HG02642 (cell line): ENCODE data around the gene PLXNB2.

Experiments used
- ATAC-seq: cut with Tn5 transposase; IDR thresholded peaks from one replicate; pipeline ENCODE4 v1.9.1; 2021; ENCODE audit warnings: mild to moderate bottlenecking; ENCODE audit not compliant: unreplicated experiment, poor library complexity

Gene PLXNB2

DNA sequence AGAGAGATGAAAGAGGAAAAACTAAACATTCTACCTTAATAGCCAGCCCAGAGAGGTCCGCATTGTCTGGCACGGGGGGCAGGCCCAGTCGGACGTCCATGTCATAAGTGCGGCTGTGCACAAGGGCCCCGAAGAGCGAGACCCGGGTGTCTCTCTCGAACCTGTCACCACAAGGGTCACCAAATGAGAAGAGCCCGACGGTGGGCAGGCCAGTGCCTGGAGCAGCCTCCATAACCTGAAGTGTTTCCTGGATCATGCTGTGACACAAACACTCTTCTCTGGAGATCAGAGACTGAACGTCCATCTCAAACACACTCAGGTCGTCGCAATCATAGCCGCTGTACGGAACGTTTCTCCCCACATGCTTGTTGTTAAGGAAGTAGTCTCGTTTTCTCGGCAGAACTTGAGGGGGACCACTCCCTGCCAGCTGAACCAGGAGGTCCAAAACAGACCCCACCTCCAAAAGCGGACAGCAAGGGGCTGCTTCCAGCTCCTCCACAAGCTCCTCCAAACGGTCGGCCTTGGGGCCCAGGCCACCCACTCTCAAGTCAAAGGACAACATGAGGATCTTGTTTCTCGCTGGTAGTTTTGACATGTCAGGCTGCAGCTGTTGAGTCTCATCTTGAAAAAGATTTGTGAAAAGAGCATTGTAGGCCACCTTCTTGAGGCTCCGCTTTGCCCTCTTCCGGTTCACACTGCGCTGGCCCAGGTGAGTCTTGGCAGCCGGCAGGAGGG lies 63.6 kb downstream of the PLXNB2 start:
- ATAC-seq, result no peak

- ATAC-seq, result no peak
These were observed 65.0 kb downstream of the PLXNB2 start for GRCh38 chr22:50242406-50242949.

GRCh38 chr22:50238755-50239154 lies 68.7 kb downstream of the PLXNB2 start:
- no peak for ATAC-seq

- ATAC-seq, result no peak
These were observed 70.6 kb downstream of the PLXNB2 start for GRCh38 chr22:50236731-50237409.

DNA sequence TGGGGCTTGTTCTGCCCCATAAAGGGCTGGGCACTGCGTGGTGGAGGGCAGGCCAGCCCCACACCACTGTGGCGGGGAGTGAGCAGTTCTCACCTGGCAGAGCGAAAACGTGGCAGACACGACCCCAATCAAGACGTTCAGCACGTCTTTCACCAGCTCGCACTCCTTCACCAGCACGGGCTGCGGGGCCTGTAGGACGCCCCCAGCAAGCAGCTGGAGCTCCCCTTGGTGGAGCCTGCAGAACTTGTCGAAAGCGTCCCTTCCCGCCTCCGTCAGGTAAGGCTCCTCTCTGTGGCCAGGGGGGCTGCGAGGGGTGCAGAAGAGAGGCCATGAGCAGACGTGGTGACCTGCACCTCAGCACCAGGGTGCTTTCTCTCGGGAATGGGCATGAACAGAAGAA lies 74.2 kb downstream of the PLXNB2 start:
- no peak for ATAC-seq

DNA sequence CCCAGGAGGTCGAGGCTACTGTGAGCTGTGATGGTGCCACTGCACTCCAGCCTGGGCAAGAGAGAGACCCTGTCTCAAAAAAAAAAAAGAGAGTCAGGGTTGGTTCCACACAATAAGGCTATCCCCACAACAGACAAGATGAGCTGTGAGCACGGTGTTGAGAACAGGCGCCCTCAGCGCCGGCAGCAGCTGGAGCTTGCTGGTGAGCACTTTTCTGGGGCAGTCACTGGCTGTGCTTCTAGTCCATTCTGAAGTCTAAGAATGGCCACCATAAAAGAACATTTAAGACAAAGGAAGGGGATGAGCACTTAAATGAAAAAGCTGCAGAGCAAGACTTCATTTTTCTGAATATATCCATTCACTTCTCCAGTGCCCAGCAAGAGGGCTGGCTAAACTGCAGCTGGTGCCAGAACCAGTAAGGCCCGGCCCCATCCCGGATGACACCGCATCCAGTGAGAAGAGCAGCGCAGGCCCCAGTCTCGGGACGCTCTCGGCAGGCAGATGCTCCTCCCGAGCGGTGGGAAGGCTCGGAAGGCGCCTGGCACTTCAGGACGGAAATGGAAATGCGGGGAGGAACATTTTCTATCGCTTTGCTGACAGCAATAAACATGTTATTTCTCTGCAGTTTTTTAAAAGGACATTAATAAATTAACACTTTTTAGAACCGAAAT lies 74.8 kb downstream of the PLXNB2 start:
- no peak for ATAC-seq

DNA sequence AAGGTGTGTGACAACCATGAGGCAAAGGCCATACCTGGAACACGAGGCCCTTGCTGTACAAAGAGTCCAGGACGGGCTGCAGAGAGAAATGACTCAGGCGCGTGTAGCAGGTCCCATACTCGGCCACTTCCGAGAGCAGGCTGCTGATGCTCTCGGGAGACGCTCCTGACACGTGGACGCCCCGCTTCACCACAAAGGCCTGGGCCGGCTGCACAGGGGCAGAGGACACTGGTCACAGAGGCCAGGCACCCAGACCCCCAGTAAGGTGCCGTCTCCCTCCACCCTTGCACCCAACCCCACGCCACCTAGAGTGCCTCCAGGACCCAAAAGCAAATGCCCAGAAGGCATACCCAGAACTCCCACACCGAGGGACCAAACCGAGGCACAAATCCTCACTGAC lies 78.1 kb downstream of the PLXNB2 start:
- no peak for ATAC-seq

- ATAC-seq, result no peak
These were observed 79.1 kb downstream of the PLXNB2 start for GRCh38 chr22:50228366-50228765.

DNA sequence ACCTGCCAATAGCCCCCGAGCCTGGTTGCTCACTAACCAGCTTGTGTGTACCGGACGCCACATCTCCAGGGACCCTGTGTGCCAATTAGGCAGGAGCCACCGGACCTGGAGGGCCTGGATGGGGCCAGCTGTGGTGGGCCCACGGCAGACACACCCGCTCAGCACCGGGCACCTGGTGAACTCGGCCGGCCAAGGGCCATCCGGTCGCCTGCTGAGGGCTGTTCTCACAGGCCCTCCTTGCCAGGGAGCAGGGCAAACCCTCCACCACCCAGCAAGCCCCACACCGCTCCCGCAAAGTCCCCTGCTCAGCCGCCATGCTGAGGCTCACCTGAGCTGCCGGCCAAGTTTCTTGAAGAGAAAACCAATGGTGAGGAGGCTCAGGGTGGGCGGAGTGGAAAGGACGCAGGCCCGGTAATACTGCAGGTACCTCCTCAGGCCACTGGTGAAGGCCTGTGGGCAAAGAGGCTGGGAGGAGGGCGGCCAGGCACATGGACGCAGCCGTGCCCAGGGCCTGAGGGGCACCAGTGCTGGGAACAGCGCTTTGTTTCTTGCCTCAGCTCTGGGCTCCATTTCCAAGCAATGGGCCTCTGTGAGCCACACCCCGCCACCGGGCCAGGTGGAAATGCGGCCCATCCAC lies 79.7 kb downstream of the PLXNB2 start:
- ATAC-seq, result no peak

DNA sequence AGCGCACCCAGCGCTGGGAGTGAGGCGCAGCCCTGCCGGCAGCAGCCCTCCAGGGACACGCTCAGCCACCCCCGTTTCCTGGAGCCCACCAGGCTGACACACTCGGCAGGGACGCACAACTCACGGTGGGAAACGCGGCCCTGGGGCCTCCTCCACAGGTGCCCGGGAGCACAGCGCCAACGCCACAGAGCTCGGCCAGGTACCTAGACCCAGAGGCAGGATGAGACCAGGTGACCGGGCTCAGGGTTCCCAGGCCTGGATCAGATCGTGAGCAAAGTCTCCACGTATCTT lies 80.6 kb downstream of the PLXNB2 start:
- ATAC-seq, result no peak

- no peak for ATAC-seq
These were observed 81.2 kb downstream of the PLXNB2 start for GRCh38 chr22:50226063-50226874.

GRCh38 chr22:50225200-50225969 lies 82.1 kb downstream of the PLXNB2 start:
- no peak for ATAC-seq
